ENCODE results near the gene KIF25.

Gene KIF25

DNA sequence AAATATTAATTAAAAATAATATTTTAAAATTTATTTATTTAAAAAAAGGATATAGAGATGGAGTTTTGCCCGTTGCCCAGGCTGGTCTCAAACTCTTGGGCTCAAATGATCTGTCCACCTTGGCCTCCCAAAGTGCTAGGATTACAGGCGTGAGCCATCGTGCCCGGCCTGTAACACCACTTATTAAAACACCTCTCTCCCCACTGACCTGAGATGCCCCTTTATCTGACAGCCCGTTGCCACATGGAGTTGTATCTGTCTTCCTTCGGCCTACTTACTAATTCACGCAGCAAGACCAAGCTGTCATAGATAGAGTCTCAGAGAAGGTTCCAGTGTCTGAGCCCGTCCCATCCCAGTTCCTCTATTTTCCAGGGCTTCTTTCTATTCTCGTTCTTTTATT, 30.7 kb downstream of the KIF25 start:
- TF ChIP-seq ZNF274 (IDR thresholded peaks at IDR 0.05; ENCODE audit: low read depth, low read length) (no peak), SUZ12 (IDR thresholded peaks at IDR 0.05; ENCODE audit: extremely low read depth, insufficient read depth, insufficient read length) (no peak), YY1 (IDR thresholded peaks at IDR 0.05; ENCODE audit: insufficient read depth, insufficient read length) (no peak)

DNA sequence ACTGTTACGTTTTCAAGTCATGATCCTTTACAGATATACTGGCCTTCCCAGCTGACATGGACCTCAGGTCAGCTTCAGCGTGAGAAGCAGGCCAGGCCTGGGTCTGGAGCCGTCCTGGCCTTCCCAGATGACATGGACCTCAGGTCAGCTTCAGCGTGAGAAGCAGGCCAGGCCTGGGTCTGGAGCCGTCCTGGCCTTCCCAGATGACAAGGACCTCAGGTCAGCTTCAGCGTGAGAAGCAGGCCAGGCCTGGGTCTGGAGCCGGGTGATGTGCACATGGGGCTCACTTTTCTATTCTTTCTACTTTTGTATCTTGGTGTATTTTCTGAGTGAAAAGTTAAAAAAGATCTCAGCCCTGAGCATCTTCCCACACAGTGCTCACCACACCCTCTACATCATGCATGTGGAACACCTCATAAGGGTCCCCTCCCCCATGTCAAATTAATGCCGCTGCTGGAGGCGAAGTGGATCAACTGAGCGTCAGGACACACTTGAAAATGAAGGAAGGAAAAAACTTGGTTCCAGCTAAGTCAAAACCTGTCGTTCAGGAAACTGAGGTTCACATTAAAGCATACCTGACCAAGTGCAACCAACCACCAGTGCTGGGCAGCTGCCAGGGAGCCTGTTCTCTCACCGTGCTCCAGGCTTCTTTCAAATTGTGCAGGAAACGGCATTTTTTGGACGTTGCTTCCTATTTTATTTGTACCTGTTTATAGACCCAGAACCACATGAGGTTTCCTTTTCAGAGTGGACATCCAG, 32.2 kb downstream of the KIF25 start:
- H3K9me3 ChIP-seq (ENCODE audit: insufficient read depth, low read length) = no peaks in the 10 kb centered on the region

More for the DNA sequence above, 30.7 kb downstream of the KIF25 start:
- Histone ChIP-seq H3K27me3 (ENCODE audit: insufficient read depth, insufficient read length) (no peaks in the 10 kb centered on the region), H3K9ac (ENCODE audit: insufficient read length, low read depth) (no peak overlapping the region), H3K4me1 (ENCODE audit: insufficient read depth, insufficient read length) (peaks cover 5% of the 10 kb centered on the region), H3K36me3 (ENCODE audit: insufficient read depth, insufficient read length, low read length) (no peaks in the 10 kb centered on the region), H3K9me3 (ENCODE audit: insufficient read depth, low read length) (no peaks in the 10 kb centered on the region), H3K4me3 (ENCODE audit: insufficient read length, low read depth) (no peak overlapping the region)
- DNase-seq (ENCODE audit: low read depth, low spot score) = no peak

DNA sequence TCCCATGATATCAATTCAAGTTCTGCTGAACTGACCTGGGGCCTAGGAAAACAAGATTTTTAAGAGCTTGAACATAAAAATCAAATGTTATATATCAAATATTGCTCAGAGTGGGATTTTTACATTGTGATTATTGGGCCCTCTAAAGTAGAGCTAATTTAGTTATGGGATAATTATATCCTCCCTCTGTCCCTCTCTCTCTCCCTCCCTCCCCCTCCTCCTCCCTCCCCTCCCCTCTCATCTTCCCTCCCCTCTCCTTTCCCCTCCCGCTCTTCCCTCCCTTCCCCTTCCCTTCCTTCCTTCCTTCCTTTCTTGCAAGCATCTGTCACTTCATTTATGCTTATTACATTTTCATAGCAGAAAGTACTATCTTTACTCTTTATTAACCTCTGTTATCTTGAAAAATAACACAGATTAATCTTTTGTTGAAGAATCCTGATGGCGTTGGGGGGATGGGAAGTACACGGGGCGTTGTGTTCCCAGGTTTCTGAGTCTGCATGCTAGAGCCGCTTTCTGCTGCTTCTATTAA, 32.8 kb downstream of the KIF25 start:
- H3K9me3 ChIP-seq (ENCODE audit: insufficient read depth, low read length) = no peaks in the 10 kb centered on the region

More for the DNA sequence above, 32.2 kb downstream of the KIF25 start:
- Histone ChIP-seq H3K27me3 (ENCODE audit: insufficient read depth, insufficient read length) (no peaks in the 10 kb centered on the region), H3K36me3 (ENCODE audit: insufficient read depth, insufficient read length, low read length) (no peaks in the 10 kb centered on the region), H3K4me1 (ENCODE audit: insufficient read depth, insufficient read length) (peaks cover 5% of the 10 kb centered on the region), H3K9ac (ENCODE audit: insufficient read length, low read depth) (no peak overlapping the region), H3K4me3 (ENCODE audit: insufficient read length, low read depth) (no peak overlapping the region)
- no peak for DNase-seq (ENCODE audit: low read depth, low spot score)
- TF ChIP-seq SUZ12 (IDR thresholded peaks at IDR 0.05; ENCODE audit: extremely low read depth, insufficient read depth, insufficient read length) (no peak), ZNF274 (IDR thresholded peaks at IDR 0.05; ENCODE audit: low read depth, low read length) (no peak), YY1 (IDR thresholded peaks at IDR 0.05; ENCODE audit: insufficient read depth, insufficient read length) (no peak)

DNA sequence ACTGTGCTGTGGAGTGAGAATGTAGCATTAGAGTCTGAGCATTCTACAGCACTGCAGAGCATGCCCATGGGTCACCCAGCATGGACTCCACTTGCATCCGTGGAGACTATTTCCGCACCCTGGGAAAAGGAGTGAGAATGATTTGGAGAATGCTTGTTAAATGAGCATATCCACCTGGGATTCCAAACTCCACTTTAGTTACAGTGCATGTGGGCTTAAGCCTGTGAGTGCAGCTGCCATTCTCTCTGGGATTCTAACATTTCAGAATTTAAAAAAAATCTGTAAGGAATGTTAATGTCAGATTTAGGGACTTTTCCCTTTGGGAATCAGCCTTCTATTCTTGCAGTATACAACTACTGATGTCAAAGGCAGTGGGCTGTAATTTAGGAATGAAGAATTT, 33.4 kb downstream of the KIF25 start:
- Histone ChIP-seq H3K27me3 (ENCODE audit: insufficient read depth, insufficient read length) (no peaks in the 10 kb centered on the region), H3K9me3 (ENCODE audit: insufficient read depth, low read length) (no peaks in the 10 kb centered on the region), H3K9ac (ENCODE audit: insufficient read length, low read depth) (no peak overlapping the region), H3K4me3 (ENCODE audit: insufficient read length, low read depth) (no peak overlapping the region), H3K4me1 (ENCODE audit: insufficient read depth, insufficient read length) (peaks cover 3% of the 10 kb centered on the region), H3K36me3 (ENCODE audit: insufficient read depth, insufficient read length, low read length) (no peaks in the 10 kb centered on the region)
- DNase-seq (ENCODE audit: low read depth, low spot score) = no peak
- no peak for TF ChIP-seq ZNF274 (IDR thresholded peaks at IDR 0.05; ENCODE audit: low read depth, low read length)
- TF ChIP-seq YY1 (IDR thresholded peaks at IDR 0.05; ENCODE audit: insufficient read depth, insufficient read length) = no peak
- no peak for TF ChIP-seq SUZ12 (IDR thresholded peaks at IDR 0.05; ENCODE audit: extremely low read depth, insufficient read depth, insufficient read length)

More for the DNA sequence above, 32.8 kb downstream of the KIF25 start:
- Histone ChIP-seq H3K36me3 (ENCODE audit: insufficient read depth, insufficient read length, low read length) (no peaks in the 10 kb centered on the region), H3K27me3 (ENCODE audit: insufficient read depth, insufficient read length) (no peaks in the 10 kb centered on the region), H3K4me1 (ENCODE audit: insufficient read depth, insufficient read length) (peaks cover 7% of the 10 kb centered on the region), H3K9ac (ENCODE audit: insufficient read length, low read depth) (no peak overlapping the region), H3K4me3 (ENCODE audit: insufficient read length, low read depth) (no peak overlapping the region)
- DNase-seq (ENCODE audit: low read depth, low spot score) = no peak
- no peak for TF ChIP-seq ZNF274 (IDR thresholded peaks at IDR 0.05; ENCODE audit: low read depth, low read length)
- no peak for TF ChIP-seq SUZ12 (IDR thresholded peaks at IDR 0.05; ENCODE audit: extremely low read depth, insufficient read depth, insufficient read length)
- TF ChIP-seq YY1 (IDR thresholded peaks at IDR 0.05; ENCODE audit: insufficient read depth, insufficient read length) = no peak

DNA sequence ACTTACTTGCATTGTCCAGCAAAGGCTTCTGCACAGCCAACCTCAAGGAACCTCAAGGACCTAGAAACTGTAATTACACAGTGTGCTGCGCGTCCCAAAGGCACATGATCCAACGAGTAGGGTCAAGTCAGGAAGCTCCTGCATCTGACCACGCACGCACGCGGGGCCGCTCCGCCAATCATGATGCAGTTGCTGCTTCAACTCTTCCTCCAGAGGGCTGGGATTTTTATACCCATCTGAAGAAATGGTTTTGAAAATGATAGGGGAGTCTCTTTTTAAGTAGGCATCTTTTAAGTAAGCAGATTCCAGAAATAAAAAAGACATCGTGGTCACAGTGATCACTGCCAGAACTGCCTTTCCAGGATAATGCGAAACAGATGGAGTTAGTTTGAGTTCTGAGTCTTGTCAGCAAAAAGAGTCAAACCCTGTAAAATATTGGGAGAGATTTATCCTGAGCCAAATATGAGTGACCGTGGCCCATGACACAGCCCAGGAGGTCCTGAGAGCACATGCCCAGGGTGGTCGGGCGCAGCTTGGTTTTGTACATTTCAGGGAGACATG, 34.0 kb downstream of the KIF25 start:
- DNase-seq (ENCODE audit: low read depth, low spot score) = no peak

DNA sequence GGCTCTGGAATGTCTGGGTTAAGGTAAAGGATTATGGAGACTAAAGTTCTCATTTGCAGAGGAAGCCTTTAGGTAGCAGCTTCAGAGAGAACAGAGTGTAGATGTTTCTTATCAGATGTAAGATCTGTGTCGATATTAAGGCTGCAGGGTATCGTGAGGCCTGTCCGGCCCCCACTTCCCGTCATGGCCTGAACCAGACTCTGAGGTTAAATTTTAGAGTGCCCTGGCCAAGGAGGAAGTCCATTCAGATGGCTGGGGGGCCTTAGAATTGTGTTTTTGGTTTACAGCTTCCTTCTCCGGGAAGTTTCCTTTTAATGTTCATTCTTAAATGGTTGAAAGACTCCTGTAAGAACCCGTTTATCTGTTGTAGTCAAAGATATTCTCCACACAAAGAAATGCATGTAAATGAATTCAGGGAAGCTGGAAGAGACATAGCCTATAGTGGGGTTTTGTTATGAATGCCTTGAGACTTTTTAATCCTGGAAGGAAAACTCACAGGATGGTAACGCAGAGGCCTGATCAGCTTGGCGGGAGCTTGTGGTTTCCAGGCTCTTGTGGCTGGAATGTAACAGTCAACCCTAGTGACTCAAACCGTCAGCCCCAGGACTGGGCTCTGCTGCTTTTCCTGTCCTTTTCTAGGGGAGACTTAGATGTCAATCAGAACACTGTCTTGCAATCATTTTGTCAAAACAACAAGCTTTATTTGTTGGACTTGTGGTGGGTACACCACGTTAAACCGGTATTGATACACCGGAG, 34.7 kb downstream of the KIF25 start:
- no peaks in the 10 kb centered on the region for H3K27me3 ChIP-seq (ENCODE audit: insufficient read depth, insufficient read length)
- H3K4me3 ChIP-seq (ENCODE audit: insufficient read length, low read depth) = no peak overlapping the region

More for the DNA sequence above, 34.0 kb downstream of the KIF25 start:
- H3K27me3 ChIP-seq (ENCODE audit: insufficient read depth, insufficient read length) = no peaks in the 10 kb centered on the region
- TF ChIP-seq YY1 (IDR thresholded peaks at IDR 0.05; ENCODE audit: insufficient read depth, insufficient read length) = no peak
- no peak for TF ChIP-seq ZNF274 (IDR thresholded peaks at IDR 0.05; ENCODE audit: low read depth, low read length)
- no peak overlapping the region for H3K9ac ChIP-seq (ENCODE audit: insufficient read length, low read depth)
- H3K36me3 ChIP-seq (ENCODE audit: insufficient read depth, insufficient read length, low read length) = no peaks in the 10 kb centered on the region
- H3K9me3 ChIP-seq (ENCODE audit: insufficient read depth, low read length) = no peaks in the 10 kb centered on the region
- peaks cover 2% of the 10 kb centered on the region for H3K4me1 ChIP-seq (ENCODE audit: insufficient read depth, insufficient read length)
- H3K4me3 ChIP-seq (ENCODE audit: insufficient read length, low read depth) = no peak overlapping the region

DNA sequence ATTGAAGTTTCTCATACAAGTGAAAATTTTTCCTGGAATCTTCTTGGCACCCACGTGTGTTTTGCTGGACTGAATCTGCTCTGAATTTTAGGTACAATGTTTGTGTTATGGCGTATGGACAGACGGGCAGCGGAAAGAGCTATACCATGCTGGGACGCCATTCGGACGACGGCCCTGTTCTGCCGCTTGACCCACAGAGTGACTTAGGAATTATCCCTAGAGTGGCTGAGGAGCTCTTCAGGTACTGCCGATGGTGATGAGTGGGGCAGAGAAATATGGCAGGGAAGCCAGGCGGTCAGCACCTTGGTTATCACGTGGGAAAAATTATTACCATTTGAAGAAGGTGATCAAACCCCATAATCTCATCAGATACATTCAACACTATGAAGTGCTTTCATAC, 36.3 kb downstream of the KIF25 start:
- no peak overlapping the region for H3K4me3 ChIP-seq (ENCODE audit: insufficient read length, low read depth)
- no peak for TF ChIP-seq SUZ12 (IDR thresholded peaks at IDR 0.05; ENCODE audit: extremely low read depth, insufficient read depth, insufficient read length)
- TF ChIP-seq ZNF274 (IDR thresholded peaks at IDR 0.05; ENCODE audit: low read depth, low read length) = no peak
- no peak for TF ChIP-seq YY1 (IDR thresholded peaks at IDR 0.05; ENCODE audit: insufficient read depth, insufficient read length)
- H3K36me3 ChIP-seq (ENCODE audit: insufficient read depth, insufficient read length, low read length) = no peaks in the 10 kb centered on the region
- no peaks in the 10 kb centered on the region for H3K27me3 ChIP-seq (ENCODE audit: insufficient read depth, insufficient read length)
- no peak overlapping the region for H3K9ac ChIP-seq (ENCODE audit: insufficient read length, low read depth)
- no peak for DNase-seq (ENCODE audit: low read depth, low spot score)
- peaks cover 2% of the 10 kb centered on the region for H3K4me1 ChIP-seq (ENCODE audit: insufficient read depth, insufficient read length)
- peaks cover 5% of the 10 kb centered on the region; the same call in 1 of the 2 replicates for H3K9me3 ChIP-seq (ENCODE audit: insufficient read depth, low read length)

More for the DNA sequence above, 34.7 kb downstream of the KIF25 start:
- Histone ChIP-seq H3K4me1 (ENCODE audit: insufficient read depth, insufficient read length) (peaks cover 2% of the 10 kb centered on the region), H3K9me3 (ENCODE audit: insufficient read depth, low read length) (no peaks in the 10 kb centered on the region), H3K36me3 (ENCODE audit: insufficient read depth, insufficient read length, low read length) (no peaks in the 10 kb centered on the region), H3K9ac (ENCODE audit: insufficient read length, low read depth) (no peak overlapping the region)
- peak; percentile 35 for DNase-seq (ENCODE audit: low read depth, low spot score)
- no peak for TF ChIP-seq SUZ12 (IDR thresholded peaks at IDR 0.05; ENCODE audit: extremely low read depth, insufficient read depth, insufficient read length)
- no peak for TF ChIP-seq YY1 (IDR thresholded peaks at IDR 0.05; ENCODE audit: insufficient read depth, insufficient read length)

All from NT2/D1 (cell line).